HEK293T (cell line): ENCODE data around the gene PCDHA6.
A peak's percentile ranks its signal among the peaks of the same experiment; 100 is the strongest.
"Not testable (repeated sequence)": the region's sequence is repeated elsewhere in the genome, so short reads cannot be mapped to it uniquely, and the experiment has no call there.

Experiments
- CTCF ChIA-PET: fragments of 350-600 bp; formaldehyde crosslinking; extraction: SDS; loops from one replicate; lab custom pipeline; 2021; ENCODE audit warnings: antibody characterized with exemption, inconsistent platforms; lab: Yijun Ruan, JAX
- POLR2A ChIA-PET: fragments of 350-600 bp; formaldehyde crosslinking; extraction: SDS; loops from one replicate; lab custom pipeline; 2020; ENCODE audit warnings: antibody characterized with exemption, inconsistent platforms; lab: Yijun Ruan, JAX
- DNase-seq: peaks from one replicate; pipeline ENCODE4 v3.0.0; 2012; ENCODE audit warnings: mixed read lengths; ENCODE audit errors: extremely low spot score
- ARNT ChIP-seq: fragments of 450-650 bp; IDR thresholded peaks from 2 replicates; pipeline ENCODE4 v1.6.1; 2017; ENCODE audit warnings: mild to moderate bottlenecking
- BHLHE40 ChIP-seq: fragments of 450-650 bp; IDR thresholded peaks from 2 replicates; pipeline ENCODE4 v1.6.1; 2016; ENCODE audit warnings: mild to moderate bottlenecking, moderate library complexity, borderline replicate concordance
- CTBP1 ChIP-seq: fragments of 450-650 bp; IDR thresholded peaks from 2 replicates; pipeline ENCODE4 v1.6.1; 2016; ENCODE audit warnings: borderline replicate concordance
- ELF4 ChIP-seq: fragments of 450-650 bp; IDR thresholded peaks from 2 replicates; pipeline ENCODE4 v1.6.1; 2017; ENCODE audit warnings: antibody characterized with exemption
- FOXA1 ChIP-seq: fragments of 450-650 bp; IDR thresholded peaks from 2 replicates; pipeline ENCODE4 v1.6.1; 2016; ENCODE audit warnings: mild to moderate bottlenecking
- FOXK2 ChIP-seq: fragments of 450-650 bp; IDR thresholded peaks from 2 replicates; pipeline ENCODE4 v1.6.1; 2016; ENCODE audit warnings: mild to moderate bottlenecking
- FOXM1 ChIP-seq: fragments of 450-650 bp; IDR thresholded peaks from 2 replicates; pipeline ENCODE4 v1.6.1; 2017; ENCODE audit warnings: mild to moderate bottlenecking, borderline replicate concordance
- HDGF ChIP-seq: fragments of 450-650 bp; IDR thresholded peaks from 2 replicates; pipeline ENCODE4 v1.6.1; 2017; ENCODE audit warnings: antibody characterized with exemption, borderline replicate concordance
- L3MBTL2 ChIP-seq: fragments of 450-650 bp; conservative IDR thresholded peaks from 2 replicates; pipeline ENCODE4 v1.6.1; 2016; ENCODE audit warnings: mild to moderate bottlenecking
- LEF1 ChIP-seq: fragments of 450-650 bp; IDR thresholded peaks from 2 replicates; pipeline ENCODE4 v1.6.1; 2017; ENCODE audit warnings: mild to moderate bottlenecking, borderline replicate concordance
- NFRKB ChIP-seq: fragments of 450-650 bp; IDR thresholded peaks from 2 replicates; pipeline ENCODE4 v1.6.1; 2016; ENCODE audit warnings: mild to moderate bottlenecking, moderate library complexity
- SP1 ChIP-seq: fragments of 450-650 bp; IDR thresholded peaks from 2 replicates; pipeline ENCODE4 v1.6.1; 2017
- SUZ12 ChIP-seq: fragments of 450-650 bp; IDR thresholded peaks from 2 replicates; pipeline ENCODE4 v1.6.1; 2016; ENCODE audit warnings: mild to moderate bottlenecking
- TARDBP ChIP-seq: fragments of 450-650 bp; IDR thresholded peaks from 2 replicates; pipeline ENCODE4 v1.6.1; 2016
- ZNF384 ChIP-seq: fragments of 450-650 bp; IDR thresholded peaks from 2 replicates; pipeline ENCODE4 v1.6.1; 2016
- TF ChIP-seq, protein P1 (sequence below): fragments of 450-650 bp; IDR thresholded peaks from 2 replicates; pipeline ENCODE4 v1.6.1; 2016

The PCDHA6 gene

DNA sequence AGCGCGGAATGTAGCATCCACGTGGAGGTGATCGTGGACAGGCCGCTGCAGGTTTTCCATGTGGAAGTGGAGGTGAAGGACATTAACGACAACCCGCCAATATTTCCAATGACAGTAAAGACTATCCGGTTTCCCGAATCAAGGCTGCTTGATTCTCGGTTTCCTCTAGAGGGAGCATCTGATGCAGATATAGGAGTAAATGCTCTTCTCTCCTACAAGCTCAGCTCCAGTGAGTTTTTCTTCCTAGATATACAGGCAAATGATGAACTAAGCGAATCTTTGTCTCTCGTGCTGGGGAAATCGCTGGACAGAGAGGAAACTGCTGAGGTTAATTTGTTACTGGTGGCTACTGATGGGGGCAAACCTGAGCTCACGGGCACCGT is 32.5 kb upstream of the PCDHA6 start:
- CTCF ChIA-PET, result no interaction called here
- DNase-seq, result peak; percentile 16
- TF ChIP-seq SP1, result no peak
- no peak for TF ChIP-seq TARDBP
- no peak for TF ChIP-seq LEF1
- TF ChIP-seq HDGF, result no peak
- TF ChIP-seq FOXA1, result no peak
- no peak for TF ChIP-seq BHLHE40
- TF ChIP-seq SUZ12, result no peak
- no peak for TF ChIP-seq L3MBTL2
- TF ChIP-seq ZNF384, result no peak
- TF ChIP-seq NFRKB, result no peak
- TF ChIP-seq ELF4, result no peak
- no peak for TF ChIP-seq FOXM1
- TF ChIP-seq FOXK2, result no peak
- TF ChIP-seq, protein P1, sequence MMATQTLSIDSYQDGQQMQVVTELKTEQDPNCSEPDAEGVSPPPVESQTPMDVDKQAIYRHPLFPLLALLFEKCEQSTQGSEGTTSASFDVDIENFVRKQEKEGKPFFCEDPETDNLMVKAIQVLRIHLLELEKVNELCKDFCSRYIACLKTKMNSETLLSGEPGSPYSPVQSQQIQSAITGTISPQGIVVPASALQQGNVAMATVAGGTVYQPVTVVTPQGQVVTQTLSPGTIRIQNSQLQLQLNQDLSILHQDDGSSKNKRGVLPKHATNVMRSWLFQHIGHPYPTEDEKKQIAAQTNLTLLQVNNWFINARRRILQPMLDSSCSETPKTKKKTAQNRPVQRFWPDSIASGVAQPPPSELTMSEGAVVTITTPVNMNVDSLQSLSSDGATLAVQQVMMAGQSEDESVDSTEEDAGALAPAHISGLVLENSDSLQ, result no peak
- TF ChIP-seq CTBP1, result no peak
- no peak for TF ChIP-seq ARNT
- POLR2A ChIA-PET, result no interaction called here

DNA sequence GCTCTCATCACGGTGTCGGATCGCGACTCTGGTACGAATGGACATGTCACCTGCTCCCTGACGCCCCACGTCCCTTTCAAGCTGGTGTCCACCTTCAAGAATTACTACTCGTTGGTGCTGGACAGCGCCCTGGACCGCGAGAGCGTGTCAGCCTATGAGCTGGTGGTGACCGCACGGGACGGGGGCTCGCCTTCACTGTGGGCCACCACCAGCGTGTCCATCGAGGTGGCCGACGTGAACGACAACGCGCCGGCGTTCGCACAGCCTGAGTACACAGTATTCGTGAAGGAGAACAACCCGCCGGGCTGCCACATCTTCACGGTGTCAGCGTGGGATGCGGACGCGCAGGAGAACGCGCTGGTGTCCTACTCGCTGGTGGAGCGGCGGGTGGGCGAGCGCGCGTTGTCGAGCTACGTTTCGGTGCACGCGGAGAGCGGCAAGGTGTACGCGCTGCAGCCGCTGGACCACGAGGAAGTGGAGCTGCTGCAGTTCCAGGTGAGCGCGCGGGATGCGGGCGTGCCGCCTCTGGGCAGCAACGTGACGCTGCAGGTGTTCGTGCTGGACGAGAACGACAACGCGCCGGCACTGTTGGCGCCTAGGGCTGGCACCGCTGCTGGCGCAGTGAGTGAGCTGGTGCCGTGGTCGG is 31.6 kb upstream of the PCDHA6 start:
- DNase-seq, CTCF ChIA-PET, POLR2A ChIA-PET: not testable (repeated sequence)

- TF ChIP-seq SP1 (no peak), L3MBTL2 (no peak), CTBP1 (no peak), FOXM1 (no peak), LEF1 (no peak), SUZ12 (no peak), ZNF384 (no peak), HDGF (no peak), TARDBP (no peak), NFRKB (no peak), FOXK2 (no peak), BHLHE40 (no peak), FOXA1 (no peak), ELF4 (no peak), ARNT (no peak)
- TF ChIP-seq, protein P1, result no peak
- no peak for DNase-seq
- ChIA-PET POLR2A (no interaction called here), CTCF (no interaction called here)
Observed at GRCh38 chr5:140796718-140797095, 31.1 kb upstream of the PCDHA6 start.

- no peak for DNase-seq
- CTCF ChIA-PET, result no interaction called here
- POLR2A ChIA-PET, result no interaction called here
- TF ChIP-seq SUZ12, result no peak
- no peak for TF ChIP-seq FOXA1
- no peak for TF ChIP-seq FOXM1
- TF ChIP-seq, protein P1, result no peak
- TF ChIP-seq CTBP1, result no peak
- no peak for TF ChIP-seq ZNF384
- no peak for TF ChIP-seq TARDBP
- TF ChIP-seq ELF4, result no peak
- TF ChIP-seq L3MBTL2, result no peak
- TF ChIP-seq LEF1, result no peak
- no peak for TF ChIP-seq SP1
Observed at GRCh38 chr5:140800816-140801493, 26.8 kb upstream of the PCDHA6 start, which contains the start of gene PCDHA3. Gene PCDHA3 (plus strand): TSS chr5:140801057.

GRCh38 chr5:140801494-140801841 is 26.3 kb upstream of the PCDHA6 start:
- TF ChIP-seq ARNT, result no peak
- no peak for TF ChIP-seq HDGF
- TF ChIP-seq SUZ12, result no peak
- TF ChIP-seq FOXA1, result no peak
- no peak for TF ChIP-seq NFRKB
- no peak for TF ChIP-seq SP1
- no peak for TF ChIP-seq ELF4
- no peak for TF ChIP-seq CTBP1
- no peak for TF ChIP-seq L3MBTL2
- TF ChIP-seq TARDBP, result no peak
- TF ChIP-seq, protein P1, result no peak
- TF ChIP-seq LEF1, result no peak

DNA sequence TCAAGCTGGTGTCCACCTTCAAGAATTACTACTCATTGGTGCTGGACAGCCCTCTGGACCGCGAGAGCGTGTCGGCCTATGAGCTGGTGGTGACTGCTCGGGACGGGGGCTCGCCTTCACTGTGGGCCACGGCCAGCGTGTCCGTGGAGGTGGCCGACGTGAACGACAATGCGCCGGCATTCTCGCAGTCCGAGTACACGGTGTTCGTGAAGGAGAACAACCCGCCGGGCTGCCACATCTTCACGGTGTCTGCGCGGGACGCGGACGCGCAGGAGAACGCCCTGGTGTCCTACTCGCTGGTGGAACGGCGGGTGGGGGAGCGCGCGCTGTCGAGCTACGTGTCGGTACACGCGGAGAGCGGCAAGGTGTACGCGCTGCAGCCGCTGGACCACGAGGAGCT is 25.4 kb upstream of the PCDHA6 start:
- CTCF ChIA-PET, POLR2A ChIA-PET, DNase-seq: not testable (repeated sequence)

More at GRCh38 chr5:140801494-140801841, 26.3 kb upstream of the PCDHA6 start:
- ChIA-PET CTCF (no interaction called here), POLR2A (no interaction called here)
- no peak for DNase-seq
